ENCODE measurements around the gene GRIA3. TPM values are rescaled to one million over a fixed set of nuclear protein-coding genes. Genes with fewer than 3 reads are reported as not detected.
A peak's percentile ranks its signal among the peaks of the same experiment; 100 is the strongest.

Gene GRIA3
- total RNA-seq, 1 donor from 2014 or later, result 1.4 TPM

- Mint-ChIP-seq H3K36me3 (ENCODE audit: low read depth) (no peaks in the 10 kb centered on the region), H3K9me3 (peaks cover under 1% of the 10 kb centered on the region), H3K4me3 (no peak overlapping the region), H3K27ac (ENCODE audit: unreplicated experiment) (no peak overlapping the region), H3K4me1 (no peaks in the 10 kb centered on the region), H3K27me3 (ENCODE audit: low read depth) (no peaks in the 10 kb centered on the region)
- DNase-seq (ENCODE audit: low read depth, low spot score), result no peak
- TF ChIP-seq CTCF (conservative IDR thresholded peaks at IDR 0.05), result peak; percentile 22
Measured at GRCh38 chrX:123203772-123204171, 19.7 kb downstream of the GRIA3 start.

GRCh38 chrX:123206176-123206575 lies 22.1 kb downstream of the GRIA3 start:
- H3K9me3 Mint-ChIP-seq, result peaks cover 4% of the 10 kb centered on the region
- no peak overlapping the region for H3K4me3 Mint-ChIP-seq
- no peaks in the 10 kb centered on the region for H3K27me3 Mint-ChIP-seq (ENCODE audit: low read depth)
- TF ChIP-seq CTCF (conservative IDR thresholded peaks at IDR 0.05), result no peak
- H3K4me1 Mint-ChIP-seq, result no peaks in the 10 kb centered on the region
- H3K27ac Mint-ChIP-seq (ENCODE audit: unreplicated experiment), result no peak overlapping the region
- H3K36me3 Mint-ChIP-seq (ENCODE audit: low read depth), result no peaks in the 10 kb centered on the region
- DNase-seq (ENCODE audit: low read depth, low spot score), result no peak

- no peak for TF ChIP-seq CTCF (conservative IDR thresholded peaks at IDR 0.05)
- Mint-ChIP-seq H3K27me3 (ENCODE audit: low read depth) (no peaks in the 10 kb centered on the region), H3K36me3 (ENCODE audit: low read depth) (no peaks in the 10 kb centered on the region), H3K4me3 (no peak overlapping the region), H3K9me3 (peaks cover 4% of the 10 kb centered on the region), H3K27ac (ENCODE audit: unreplicated experiment) (no peak overlapping the region), H3K4me1 (no peaks in the 10 kb centered on the region)
- DNase-seq (ENCODE audit: low read depth, low spot score), result no peak
Measured at GRCh38 chrX:123210252-123210651, 26.2 kb downstream of the GRIA3 start.

- no peaks in the 10 kb centered on the region for H3K9me3 Mint-ChIP-seq
Measured at GRCh38 chrX:123215397-123216089, 31.5 kb downstream of the GRIA3 start.

GRCh38 chrX:123217077-123217476 lies 33.0 kb downstream of the GRIA3 start:
- no peak for TF ChIP-seq CTCF (conservative IDR thresholded peaks at IDR 0.05)
- Mint-ChIP-seq H3K4me1 (no peaks in the 10 kb centered on the region), H3K4me3 (no peak overlapping the region), H3K9me3 (peaks cover 4% of the 10 kb centered on the region), H3K36me3 (ENCODE audit: low read depth) (no peaks in the 10 kb centered on the region), H3K27me3 (ENCODE audit: low read depth) (no peaks in the 10 kb centered on the region), H3K27ac (ENCODE audit: unreplicated experiment) (no peak overlapping the region)
- DNase-seq (ENCODE audit: low read depth, low spot score), result no peak

More at GRCh38 chrX:123215397-123216089, 31.5 kb downstream of the GRIA3 start:
- Mint-ChIP-seq H3K36me3 (ENCODE audit: low read depth) (no peaks in the 10 kb centered on the region), H3K27ac (ENCODE audit: unreplicated experiment) (no peak overlapping the region), H3K4me3 (no peak overlapping the region), H3K27me3 (ENCODE audit: low read depth) (no peaks in the 10 kb centered on the region), H3K4me1 (no peaks in the 10 kb centered on the region)
- no peak for TF ChIP-seq CTCF (conservative IDR thresholded peaks at IDR 0.05)
- DNase-seq (ENCODE audit: low read depth, low spot score), result no peak

Measured in neural crest cell (in vitro differentiated cells).